C4-2B (cell line): ENCODE measurements around the gene SORCS2.

Experiments
- H3K27ac ChIP-seq: fragments of 450-650 bp; 2 replicates; pipeline ENCODE4 v1.5.1; 2017
- CTCF ChIP-seq: fragments of 450-650 bp; conservative IDR thresholded peaks from 2 replicates; pipeline ENCODE4 v1.5.1; 2017; ENCODE audit warnings: mild to moderate bottlenecking
- ZFX ChIP-seq: fragments of 450-650 bp; IDR thresholded peaks from 2 replicates; pipeline ENCODE4 v1.6.1; 2017

Gene SORCS2

GRCh38 chr4:7663075-7663541 lies 470.8 kb downstream of the SORCS2 start:
- H3K27ac ChIP-seq, result no peak overlapping the region
- TF ChIP-seq ZFX, result no peak

DNA sequence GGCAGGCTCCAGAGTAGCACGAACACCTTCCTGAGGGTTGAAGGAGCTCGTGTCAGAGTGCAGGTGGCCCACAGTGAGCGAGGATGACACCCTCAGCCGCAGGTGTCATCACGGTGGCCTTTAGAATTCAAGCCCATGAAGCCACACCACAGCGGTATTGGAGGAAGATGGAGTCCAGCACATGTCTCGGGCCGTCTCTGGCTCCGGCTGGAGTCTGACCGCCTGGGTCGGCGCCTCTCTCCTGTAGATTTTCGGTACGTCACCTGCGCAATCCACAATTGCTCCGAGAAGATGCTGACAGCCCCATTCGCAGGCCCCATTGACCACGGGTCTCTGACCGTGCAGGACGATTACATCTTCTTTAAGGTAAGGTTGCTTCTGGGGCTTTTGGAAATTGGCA lies 471.8 kb downstream of the SORCS2 start:
- TF ChIP-seq ZFX (no peak), CTCF (no peak)
- H3K27ac ChIP-seq, result no peak overlapping the region

DNA sequence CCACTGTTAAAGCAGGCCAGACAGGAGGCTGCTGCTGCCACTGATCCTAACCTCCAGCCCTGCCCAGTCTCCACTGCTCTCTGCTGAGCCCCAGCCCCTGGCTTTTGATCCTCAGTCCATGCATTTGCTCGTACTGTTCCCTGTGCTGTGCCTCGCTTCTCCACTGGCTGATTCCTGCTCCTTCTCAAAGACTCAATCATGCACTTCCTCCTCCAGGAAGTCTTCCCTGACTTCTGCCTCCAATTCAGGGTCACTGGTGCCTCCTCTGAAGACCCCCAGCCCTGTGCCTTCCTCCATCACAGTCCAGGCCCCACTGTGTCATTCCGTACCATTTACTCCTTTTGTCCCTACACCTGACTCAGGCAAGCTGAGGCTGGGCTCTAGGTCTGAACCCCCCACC lies 473.0 kb downstream of the SORCS2 start:
- TF ChIP-seq CTCF, result no peak
- no peak for TF ChIP-seq ZFX

GRCh38 chr4:7666011-7666410 lies 473.7 kb downstream of the SORCS2 start:
- TF ChIP-seq ZFX (no peak), CTCF (no peak)
- no peak overlapping the region for H3K27ac ChIP-seq

More for the DNA sequence above, 473.0 kb downstream of the SORCS2 start:
- no peak overlapping the region for H3K27ac ChIP-seq

- TF ChIP-seq CTCF, result no peak
- no peak for TF ChIP-seq ZFX
- H3K27ac ChIP-seq, result no peak overlapping the region
These were observed 474.4 kb downstream of the SORCS2 start for GRCh38 chr4:7666744-7667143.

DNA sequence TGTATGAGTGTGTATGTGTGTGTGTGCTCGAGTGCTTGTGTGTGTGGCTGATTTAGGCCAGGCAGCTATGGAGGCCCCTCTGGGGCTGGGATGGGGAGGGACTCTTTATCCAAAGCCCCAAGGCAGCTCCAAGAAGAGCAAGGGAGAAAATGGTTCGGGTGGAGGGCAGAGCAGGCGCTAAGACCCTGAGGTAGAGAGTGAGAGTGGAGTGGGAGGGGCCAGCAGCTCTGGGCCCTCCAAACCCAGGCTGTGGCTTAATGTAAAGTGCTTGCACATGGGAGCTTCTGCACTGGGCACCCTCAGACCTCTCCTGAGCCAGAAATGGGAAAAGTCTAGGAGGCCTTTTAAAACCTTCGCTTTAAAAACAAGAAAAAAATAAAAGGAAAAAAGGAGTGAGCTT lies 475.9 kb downstream of the SORCS2 start:
- TF ChIP-seq CTCF (no peak), ZFX (no peak)
- H3K27ac ChIP-seq, result no peak overlapping the region

- no peak overlapping the region for H3K27ac ChIP-seq
- TF ChIP-seq ZFX, result no peak
- no peak for TF ChIP-seq CTCF
These were observed 476.5 kb downstream of the SORCS2 start for GRCh38 chr4:7668826-7669225.

DNA sequence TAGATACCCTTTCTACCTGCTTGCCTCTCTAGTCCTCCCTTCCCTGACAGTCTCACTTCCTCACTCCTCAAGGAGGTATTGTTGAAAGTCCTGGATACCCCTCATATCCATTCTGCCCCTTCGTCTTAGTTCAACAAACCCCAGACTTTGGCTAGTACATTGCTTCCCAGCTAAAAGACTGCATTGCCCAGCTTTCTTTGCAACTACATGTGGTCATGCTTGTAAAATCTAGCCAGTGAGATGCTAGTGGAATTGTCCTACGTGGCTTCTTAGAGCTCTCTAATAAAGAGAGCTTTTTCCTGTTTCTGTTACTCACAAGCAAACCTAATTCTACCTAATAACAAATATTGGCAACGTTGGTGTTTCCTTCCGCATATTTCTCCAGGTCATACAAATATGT lies 480.3 kb downstream of the SORCS2 start:
- TF ChIP-seq CTCF, result no peak
- no peak for TF ChIP-seq ZFX
- H3K27ac ChIP-seq, result no peak overlapping the region
